GM12801 (cell line): ENCODE data around the gene THADA.

Experiments used
- TF ChIP-seq, protein P1 (sequence below): IDR thresholded peaks from one replicate; pipeline ENCODE4 v1.5.1; 2011; ENCODE audit warnings: control low read depth; ENCODE audit not compliant: insufficient read length; ENCODE audit errors: extremely low read depth

Gene THADA

DNA sequence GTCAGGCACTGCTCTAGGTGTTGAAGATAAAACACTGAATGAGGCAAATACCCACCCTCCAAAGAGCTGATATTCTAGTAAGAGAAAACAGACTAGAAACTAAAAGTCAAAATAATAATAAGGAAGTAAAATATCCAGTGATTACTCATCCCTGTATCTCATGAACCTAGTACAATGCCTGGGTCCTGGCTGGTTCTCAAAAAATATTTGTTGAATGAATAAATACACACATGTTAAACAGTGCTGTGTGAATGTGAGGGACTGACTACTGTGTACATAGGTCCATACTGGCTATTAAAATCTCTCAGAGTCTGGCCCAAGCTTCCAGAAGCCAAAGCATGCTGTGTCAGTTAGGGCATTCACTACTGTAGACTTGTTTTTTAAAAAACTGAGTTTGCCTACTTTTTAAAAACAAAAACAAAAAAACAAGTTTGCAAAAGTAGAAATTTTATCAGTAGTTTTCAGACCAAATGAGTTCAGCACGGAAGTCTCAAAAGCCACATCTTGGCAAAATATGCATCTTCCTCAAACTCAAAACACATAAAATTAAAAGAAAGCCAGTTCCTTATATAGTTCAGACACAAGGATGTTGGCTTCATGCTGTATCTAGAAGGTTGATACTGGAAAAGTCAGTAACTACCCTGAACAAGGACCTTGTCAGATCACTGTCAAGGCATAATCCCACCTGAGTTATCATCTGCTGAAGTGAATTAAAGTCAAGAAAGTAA lies 136.2 kb downstream of the THADA start:
- TF ChIP-seq, protein P1, sequence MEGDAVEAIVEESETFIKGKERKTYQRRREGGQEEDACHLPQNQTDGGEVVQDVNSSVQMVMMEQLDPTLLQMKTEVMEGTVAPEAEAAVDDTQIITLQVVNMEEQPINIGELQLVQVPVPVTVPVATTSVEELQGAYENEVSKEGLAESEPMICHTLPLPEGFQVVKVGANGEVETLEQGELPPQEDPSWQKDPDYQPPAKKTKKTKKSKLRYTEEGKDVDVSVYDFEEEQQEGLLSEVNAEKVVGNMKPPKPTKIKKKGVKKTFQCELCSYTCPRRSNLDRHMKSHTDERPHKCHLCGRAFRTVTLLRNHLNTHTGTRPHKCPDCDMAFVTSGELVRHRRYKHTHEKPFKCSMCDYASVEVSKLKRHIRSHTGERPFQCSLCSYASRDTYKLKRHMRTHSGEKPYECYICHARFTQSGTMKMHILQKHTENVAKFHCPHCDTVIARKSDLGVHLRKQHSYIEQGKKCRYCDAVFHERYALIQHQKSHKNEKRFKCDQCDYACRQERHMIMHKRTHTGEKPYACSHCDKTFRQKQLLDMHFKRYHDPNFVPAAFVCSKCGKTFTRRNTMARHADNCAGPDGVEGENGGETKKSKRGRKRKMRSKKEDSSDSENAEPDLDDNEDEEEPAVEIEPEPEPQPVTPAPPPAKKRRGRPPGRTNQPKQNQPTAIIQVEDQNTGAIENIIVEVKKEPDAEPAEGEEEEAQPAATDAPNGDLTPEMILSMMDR: no peak

DNA sequence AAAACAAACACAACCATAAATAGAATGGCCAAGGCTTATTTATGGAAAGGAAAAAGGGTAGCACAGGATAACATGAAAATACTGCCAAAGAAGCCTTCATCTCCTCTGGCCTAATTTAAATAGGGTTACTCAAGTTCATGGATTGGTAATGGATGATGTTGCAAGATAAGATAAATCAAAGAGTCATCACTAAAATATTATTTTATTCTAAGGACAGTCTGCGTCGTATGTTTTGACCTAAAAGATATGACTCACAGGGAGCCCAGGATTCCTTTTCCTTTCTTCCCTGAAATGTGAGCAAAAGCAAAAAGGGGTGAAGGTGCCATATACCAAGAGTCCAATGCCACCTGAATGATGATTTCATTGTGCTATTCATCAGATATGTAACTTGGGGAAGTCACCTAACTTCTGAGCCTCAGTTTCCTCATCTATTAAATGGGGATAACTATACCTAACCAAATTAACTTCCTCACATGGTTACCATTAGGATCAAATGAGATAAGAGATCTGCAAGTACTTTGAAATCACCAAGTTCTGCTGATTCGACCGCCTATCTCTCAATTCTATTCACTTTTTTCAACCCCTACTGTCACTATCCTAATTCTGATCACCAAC lies 137.7 kb downstream of the THADA start:
- TF ChIP-seq, protein P1: no peak

DNA sequence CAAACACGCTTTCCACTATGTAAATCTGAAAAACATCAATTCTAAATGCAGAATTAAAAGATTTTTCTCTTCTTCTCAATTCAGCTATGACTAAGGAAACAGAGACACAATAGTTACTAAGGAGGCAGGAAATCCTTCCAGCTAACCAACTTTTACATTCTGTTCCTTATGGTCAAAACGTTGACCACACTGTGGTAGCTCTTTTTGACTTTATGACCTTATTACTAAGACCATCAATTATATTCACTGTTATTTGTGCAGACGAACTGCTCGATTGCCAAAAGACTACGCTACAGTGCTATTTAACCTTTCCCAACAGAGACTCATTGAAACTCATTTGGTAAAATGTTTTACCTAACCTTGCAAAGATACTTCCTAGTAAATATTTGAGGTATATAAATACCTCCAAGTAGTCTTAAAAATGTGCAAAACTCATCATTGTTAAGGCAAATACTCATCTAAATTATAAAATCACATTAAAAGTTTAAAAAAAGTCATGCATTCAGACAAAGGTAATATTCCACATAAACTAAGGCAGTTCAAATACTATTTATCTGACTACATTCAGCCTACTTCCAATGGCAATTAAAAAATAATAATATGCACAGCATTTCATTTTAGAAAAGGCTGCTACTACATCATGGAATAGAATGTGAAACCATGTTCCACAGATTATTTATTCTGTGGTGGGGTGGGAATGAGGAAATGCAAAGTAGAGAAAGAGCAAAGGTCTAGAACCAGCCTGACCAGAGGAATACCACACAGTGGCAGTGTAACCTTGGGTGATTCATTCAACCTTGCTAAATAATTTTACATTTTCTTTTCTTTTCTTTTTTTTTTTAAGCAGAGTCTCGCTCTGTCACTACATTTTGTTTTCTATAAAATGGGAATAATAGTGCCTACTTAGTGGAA lies 139.9 kb downstream of the THADA start:
- TF ChIP-seq, protein P1: no peak

DNA sequence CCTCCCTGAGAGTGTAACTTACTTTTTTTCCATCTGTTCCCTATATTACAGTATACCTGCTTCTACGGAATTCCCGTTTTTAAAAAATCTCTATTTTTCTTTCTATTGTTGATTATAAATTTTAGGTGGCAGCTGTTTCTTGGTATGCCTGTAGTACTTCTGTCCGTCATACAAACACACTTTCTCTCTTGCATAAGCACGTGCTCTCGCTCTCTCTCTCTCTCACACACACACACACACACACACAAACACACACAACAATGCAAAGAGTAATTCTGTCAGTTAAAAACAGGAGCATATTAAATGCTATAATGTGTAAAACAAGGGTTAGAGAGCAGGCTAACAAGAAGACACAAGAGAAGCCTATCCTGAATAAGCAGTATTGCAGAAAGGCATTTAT lies 140.5 kb downstream of the THADA start:
- TF ChIP-seq, protein P1: no peak

DNA sequence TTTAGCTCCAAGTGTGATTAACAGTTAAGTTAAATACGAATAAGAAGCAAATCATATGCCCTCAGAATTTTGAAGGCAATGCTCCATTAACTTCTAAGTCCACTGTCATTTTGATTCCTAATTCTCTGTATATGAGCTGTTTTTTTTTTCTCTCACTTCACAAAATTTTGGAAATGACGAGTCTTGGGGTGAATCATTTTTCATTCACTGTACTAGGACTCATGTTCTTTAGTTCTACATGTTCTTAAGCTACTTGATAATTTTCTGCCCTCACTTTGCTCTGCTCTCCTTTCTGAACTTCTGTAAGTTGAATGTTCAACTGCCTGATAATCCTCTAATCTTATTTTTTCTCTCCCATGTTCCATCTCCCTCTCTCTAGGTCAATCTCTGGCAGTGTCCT lies 141.0 kb downstream of the THADA start:
- TF ChIP-seq, protein P1: no peak

DNA sequence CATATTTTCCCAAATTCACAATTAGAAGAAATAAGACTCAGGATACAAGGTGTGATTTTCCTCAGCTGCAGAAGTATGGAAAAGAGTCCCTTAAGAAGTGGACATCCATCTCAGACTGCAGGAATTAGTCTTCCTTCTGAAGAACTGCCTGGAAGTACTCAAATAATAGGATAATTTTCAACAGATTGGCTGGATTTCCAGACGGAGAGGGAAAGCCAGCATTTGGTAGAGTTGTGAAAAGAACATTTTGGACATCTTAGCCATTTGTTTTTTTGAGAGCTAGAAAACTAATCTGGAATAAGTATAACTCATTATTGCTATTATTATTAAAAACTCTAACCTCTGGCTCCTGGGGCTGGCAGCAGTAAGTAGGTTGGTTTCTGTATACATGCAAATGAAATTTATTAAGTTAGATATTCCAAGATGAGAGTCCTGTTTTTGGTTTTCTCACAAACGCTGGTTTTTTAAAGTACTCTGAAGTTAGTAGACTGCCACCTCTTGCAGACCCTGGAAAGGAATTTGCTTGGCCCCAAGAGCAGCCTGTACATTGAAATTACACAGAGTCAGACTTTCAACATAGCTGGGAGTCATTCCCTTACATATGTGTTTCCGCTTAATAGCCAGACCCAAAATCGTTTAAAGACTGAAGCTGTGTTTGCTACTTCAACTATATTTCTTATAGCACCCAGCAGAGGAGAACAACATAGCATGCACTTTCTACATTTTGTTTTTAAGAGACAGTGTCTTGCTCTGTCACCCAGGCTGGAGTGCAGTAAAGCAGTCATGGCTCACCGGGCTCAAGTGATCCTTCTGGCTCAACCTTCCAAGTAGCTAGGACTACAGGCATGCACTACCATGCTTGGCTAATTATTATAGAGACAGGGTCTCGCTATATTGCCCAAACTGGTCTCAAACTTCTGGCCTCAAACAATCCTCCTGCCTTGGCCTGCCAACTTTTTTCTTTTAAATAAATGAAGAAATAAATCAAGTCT lies 142.4 kb downstream of the THADA start:
- TF ChIP-seq, protein P1: no peak
